HG02943 (cell line): ENCODE results near the gene TIMP2.
"Not testable (repeated sequence)": the region's sequence is repeated elsewhere in the genome, so short reads cannot be mapped to it uniquely, and the experiment has no call there.

ENCODE experiments used
- ATAC-seq: cut with Tn5 transposase; IDR thresholded peaks from one replicate; pipeline ENCODE4 v1.9.1; 2021; ENCODE audit warnings: mild to moderate bottlenecking, low read depth, moderate library complexity; ENCODE audit not compliant: unreplicated experiment

Gene TIMP2

DNA sequence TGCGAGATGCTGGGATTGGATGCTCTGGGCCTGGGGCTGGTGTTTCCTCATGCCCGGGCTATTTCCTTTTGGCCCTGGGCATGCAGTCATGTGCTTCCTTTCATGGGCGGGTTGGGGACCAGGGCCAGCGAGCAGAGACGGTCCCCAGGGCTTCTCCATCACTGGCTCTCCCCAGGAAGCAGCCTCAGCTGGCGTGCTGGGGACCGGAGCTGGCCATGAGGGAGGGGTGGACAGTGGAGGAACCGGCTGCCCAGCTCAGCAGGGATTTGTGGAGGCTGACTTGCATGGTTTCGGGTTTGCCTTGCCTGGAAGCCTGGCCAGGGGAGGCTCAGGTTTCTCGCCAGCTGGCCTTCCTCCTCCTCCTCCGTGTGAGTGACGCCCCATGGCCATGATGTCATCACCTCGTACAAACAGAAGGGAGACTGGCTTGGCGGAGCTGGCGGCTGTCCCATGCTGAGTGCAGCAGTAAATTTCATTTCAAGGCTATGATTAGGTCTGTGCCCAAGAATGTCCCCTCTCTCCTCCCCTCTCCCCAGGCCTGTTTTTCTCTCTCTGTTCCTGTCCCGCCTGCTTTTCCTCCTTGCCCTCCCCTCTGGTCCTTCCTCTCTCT lies 8.9 kb upstream of the TIMP2 start:
- ATAC-seq = no peak

DNA sequence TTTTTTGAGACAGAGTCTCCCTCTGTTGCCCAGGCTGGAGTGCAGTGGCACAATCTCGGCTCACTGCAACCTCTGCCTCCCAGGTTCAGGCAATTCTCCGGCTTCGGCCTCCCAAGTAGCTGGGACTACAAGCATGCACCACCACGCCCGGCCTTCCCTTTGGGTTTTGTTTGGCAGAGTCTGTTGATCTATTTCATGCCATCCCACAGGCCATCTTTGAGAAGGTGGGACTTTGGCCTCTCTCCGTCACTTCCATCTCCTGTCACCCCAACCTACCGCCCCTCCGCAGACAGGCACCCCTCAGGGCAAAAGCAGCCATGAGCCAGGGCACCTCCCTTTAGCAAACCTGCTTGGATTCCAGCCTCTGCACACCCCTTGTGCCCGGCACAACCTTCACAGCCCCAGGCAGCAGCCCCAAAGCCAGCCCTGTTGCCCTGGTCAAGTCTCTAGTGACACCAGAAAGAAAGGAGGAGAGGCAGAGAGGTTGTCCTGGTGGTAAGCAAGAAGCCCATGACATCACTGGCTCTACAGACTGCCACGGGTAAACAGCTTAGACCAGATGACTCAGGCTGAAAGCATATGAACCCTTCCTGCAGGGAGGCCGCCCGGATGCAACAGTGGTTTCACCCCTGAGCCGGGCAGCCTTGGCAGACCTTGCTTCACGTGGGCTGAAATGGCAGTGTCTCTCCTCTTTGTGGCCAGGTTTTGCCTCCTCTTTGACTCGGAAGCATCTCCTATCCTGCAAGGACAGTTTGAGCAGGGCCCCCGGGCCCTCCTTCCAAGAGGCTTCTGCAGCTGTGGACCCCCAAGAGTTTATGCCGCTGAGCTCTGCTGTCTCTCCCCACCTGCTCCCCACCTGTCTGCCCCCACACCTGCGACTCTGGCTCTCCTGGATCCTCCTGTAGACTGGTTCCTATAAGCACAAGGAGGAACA lies 8.1 kb upstream of the TIMP2 start:
- ATAC-seq = no peak

DNA sequence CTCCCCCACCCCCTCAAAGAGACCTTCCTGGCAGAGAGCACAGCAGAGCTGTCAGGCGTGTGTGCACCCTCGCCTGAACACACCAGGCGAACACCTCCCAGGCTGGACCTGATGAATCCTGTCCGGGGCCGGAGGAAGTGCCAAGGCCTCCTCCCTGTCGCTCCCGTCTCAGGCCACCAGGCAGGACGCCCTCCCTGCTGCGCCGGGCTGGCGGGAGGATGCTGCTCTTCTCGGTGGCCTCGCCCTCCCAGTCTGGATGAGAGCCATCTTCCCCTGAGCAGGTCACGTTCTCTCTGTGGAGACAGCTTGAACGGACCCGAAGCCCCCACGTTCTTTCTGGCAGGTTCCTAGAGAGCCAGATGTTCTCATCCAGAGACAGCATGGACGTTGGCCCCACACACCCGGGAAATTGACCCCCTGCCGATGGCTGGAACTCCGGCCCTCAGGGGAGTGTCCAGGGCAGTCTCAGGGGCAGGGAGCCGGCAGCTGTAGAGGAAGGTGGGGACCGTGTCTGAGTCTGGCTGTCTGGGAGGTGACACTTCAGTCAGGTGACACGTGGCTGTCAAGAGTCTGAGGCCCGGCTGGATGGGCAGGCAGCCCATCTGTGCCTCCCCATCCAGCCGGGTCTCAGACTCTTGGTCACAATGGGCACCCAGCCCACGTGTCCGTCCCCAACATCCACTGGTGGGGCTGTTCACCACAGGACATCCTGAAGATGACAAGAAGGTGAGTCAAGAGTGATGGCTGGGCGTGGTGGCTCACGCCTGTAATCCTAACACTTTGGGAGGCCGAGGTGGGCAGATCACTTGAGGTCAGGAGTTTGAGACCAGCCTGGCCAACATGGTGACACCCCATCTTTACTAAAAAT lies 5.0 kb upstream of the TIMP2 start:
- ATAC-seq = no peak

DNA sequence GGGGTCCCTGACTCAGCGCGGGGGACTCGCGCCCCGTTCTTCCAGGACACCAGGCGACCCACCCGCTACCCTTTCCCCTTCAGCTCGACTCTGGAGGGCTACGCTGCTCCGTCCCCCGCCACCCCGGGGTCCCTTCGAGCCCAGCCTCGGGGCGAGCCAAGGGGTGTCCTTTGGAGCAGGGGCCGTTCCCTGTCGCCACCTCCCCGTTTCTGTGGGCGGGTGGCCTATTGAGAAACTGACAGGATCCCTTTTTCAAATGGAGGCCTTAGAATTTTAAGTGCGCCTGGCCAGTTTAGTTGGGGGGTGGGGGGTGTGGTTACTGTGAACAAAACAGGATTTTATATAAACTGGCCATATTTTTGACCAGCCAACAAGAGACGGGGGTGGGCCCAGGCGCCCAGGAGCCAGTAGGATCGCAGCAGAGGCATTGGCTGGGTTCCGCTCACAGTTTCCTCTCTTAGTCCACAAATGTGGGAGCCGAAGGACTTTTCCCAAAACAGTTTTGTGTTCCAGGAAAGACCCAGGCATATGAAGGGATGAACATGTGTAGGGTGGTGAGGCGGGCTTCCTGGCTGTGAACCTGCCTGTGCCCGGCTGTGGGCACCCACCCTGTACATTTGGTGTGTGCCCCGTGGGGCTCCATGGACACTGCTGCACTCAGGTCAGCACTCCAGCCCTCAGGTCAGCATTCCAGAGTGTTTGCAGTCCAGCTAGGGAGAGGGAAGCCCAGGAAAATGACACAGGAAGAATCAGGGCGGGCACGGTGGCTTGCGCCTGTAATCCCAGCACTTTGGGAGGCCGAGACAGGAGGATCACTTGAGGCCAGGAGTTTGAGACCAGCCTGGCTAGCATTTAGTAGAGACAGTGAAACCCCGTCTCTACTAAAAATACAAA lies 722 bp upstream of the TIMP2 start:
- no peak for ATAC-seq

DNA sequence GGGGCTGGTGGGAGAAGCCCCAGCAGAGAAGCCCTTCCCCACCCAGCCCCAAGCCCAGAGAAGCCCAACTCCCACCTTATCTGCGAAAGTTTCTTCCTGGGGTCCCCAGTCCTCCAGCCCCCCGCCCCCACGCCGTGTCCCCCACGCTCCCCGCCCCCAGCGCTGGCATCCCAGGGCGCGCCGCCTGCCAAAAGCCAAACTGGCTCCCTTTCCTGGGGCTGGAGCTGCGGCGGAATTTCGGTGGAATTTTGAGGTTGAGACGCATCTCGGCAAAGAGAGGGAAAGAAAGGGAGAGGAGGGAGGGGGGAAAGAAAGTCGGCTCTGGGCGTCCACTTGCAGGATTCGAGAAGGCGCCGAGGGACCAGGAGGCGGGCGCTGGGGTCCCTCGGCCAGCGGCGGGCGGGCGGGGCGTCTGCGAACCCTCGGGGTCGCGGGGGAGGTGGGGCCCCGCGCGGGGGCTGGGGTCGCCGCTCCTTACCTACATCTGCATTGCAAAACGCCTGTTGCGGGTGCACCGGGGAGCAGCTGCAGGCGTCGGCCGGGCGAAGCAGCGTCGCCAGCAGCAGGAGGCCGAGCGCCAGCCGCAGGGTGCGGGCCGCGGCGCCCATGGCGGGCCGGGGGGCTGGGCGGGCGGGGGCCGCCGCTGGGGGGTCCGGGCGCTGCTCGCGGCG lies 571 bp downstream of the TIMP2 start:
- ATAC-seq = no peak

DNA sequence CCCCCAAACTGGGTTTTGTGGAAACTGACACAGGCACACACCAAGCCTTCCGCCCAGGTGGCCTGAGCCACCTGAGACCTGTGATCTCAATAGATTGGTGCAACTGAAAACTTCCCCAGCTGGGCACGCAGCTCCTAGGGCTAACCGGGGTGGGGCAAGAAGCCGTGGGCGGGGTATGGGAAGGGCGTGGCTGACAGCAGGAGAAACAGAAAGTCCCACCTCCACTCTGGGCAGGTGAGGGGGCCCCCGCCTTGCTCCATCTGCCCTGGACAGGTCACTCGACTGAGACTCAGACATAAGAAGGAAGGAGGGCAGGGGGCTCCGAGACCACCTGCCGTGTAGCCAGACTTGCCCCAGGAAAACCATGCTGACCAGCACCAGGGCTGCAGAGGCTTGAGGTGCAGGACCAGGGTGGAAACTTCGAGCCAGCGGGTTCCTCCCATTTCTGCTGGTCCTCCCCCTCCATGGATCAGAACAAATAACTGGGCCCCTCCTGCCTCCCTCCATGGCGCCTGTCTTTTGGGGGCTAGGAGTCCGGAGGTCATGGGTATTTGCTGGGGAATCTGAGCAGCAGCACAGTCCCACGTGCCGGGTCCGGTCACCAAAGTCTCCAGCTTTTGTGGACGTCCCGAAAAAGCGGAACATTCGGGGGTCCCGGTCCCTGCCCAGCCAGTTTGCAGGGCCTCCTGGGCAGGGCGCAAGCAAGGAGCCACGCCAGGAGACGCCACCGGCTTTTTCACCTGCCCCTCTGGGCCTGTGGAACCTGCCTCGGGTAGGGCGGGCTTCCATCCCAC lies 1.3 kb downstream of the TIMP2 start:
- no peak for ATAC-seq

DNA sequence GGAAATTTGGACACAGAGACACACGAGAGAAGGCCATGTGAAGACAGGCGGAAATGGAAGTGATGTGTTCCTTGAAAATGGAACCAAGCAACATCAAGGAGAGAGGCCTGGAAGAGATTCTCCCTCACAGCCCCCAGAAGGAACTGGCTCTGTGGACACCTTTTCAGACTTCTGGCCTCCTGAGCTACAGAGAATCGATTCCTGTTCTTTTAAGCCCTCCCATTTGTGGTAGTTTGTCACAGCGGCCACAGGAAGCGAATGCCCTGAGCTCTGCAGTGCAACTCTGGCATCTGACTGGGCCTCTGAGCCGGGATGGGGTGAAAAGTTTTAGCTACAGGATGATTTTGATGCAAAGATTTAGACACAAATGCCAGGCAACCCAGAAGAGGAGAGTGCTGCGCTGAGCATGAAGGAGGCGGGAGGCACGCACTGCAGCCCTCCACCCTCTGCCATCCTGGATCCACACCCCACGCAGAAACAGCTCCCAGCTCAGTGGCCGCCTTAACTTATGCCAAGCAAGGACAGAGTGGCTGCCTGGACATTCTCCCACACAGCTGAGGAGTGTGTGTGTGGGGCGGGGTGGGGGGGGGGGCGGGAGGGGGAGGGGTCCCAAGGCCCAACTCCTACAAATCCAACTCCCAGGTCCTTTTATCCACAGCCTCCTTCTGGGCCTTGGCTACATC lies 2.2 kb downstream of the TIMP2 start:
- ATAC-seq = no peak

DNA sequence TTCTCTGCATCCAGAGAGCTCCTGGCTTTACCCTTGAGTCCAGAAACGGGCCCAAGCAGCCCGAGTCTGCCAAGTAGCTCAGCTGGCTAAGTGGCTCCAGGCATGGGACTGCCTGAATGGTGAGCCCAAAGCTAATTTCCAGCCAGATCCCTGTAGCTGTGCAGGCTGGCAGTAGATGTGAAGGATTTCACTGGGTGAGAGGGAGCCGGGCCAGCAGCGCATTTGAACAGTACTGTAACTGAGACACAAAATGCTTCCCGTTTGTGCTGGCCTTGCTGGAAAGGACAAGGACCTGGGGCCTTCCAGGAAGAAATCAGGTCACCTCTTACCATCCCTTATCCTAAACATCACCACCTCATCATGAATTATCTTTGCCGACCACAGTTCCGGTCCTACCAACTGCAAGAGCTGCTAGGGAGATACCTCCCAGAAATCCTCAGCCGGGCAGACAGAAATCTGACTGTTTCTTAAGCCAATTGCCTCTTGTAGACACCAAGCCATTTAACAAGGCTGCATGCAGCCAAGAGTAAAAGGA lies 3.7 kb downstream of the TIMP2 start:
- ATAC-seq = no peak

DNA sequence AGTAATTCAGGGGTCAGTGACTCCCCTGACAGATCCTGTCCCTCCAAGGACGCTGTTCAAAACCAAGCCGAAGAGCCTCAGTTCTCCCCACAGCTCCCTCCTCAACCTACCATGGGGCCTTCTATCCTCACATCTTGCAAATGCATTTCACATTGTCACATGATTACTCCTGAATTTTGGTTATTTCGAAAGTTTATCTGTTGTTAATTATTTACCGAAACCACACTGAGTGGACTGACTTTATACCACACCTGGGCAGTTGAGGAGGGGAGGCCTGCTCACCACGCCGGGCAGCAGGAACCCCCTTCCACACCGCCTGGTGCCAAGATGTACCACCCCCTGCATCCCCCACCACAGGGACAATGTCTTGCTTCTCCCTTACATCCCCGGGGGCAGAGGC lies 4.7 kb downstream of the TIMP2 start:
- ATAC-seq = no peak

DNA sequence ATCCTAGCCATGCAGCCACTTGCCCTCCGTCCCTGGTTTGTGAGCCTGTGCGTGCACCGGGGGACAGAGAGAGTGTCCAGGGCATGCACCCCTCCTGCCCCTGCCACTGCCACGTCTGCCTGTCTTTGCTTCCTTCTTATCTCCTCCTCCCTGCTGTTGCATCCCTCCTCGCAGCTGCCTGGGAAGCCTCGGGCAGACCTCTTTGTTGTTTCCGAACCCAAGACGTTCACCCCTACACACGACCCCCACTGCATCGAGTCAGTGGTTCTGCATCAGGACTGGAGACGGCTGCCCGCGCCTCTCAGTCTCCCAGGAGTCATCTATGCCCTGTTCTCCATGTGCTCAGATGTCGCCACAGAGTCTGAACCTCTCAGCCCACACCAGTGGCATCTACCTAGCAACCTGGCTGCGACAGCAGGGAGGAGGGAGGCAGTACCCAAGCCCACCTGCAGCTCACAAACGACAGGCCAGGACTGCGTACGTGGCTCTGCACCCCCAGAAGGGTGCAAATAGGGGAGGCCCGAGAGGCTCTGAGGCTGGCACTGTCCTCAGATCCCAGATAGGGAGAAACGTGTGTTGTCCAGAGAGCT lies 5.2 kb downstream of the TIMP2 start:
- no peak for ATAC-seq

DNA sequence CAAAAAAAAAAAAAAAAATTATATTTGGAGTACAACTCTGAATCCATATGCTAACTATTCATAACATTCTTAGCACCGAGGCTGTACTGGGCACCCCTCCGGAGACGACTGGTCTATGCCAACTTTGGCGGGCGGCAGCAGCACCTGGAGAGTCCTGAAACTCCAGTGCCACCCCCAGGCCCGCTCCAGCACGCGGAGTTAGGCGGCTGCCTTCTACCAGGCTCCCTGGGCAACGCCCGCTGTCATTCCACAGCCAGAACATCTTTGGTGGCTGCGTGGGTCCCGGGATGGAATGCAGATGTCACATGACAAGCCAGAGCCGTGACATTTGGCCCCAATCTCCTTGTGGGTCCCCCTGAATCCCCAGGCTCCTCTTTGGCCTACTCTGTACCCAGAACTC lies 6.2 kb downstream of the TIMP2 start:
- ATAC-seq = no peak

DNA sequence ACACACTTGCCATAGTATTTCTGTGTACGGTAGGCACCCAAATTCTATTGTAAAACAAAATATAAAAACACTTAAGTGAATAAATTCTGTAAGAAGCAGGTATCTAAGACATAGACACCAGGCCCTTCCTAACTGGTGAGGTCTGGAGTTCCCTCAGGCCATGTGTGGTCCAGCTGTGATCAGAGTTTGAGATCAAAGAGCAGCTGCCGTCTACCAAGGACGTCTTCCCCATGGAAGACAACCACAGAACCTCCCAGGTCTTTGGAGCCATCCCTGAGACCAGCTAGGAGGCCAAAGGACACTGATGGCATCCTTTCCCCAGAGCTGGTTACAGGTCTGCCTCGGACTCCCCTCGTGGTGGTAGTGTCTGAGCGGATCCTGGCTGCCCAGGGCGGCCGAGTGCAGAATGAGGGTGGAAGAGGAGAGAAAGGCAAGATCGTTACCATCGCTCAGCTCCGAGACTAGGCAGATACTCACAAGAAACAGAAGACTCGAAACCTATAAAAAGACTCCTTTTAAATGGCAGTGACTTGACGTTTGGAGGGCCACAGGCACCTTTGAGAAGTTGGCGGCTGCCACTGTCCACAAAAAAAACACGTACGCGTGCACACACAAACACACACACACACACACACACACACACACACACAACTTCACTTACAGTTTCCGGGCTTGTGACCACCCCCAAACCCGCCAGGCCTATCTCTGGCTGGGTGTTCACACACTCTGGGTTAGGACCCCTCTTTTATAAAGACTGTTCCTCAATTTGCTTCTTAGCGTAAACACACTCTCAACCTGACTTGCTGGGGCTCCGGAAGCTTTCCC lies 7.5 kb downstream of the TIMP2 start:
- no peak for ATAC-seq

DNA sequence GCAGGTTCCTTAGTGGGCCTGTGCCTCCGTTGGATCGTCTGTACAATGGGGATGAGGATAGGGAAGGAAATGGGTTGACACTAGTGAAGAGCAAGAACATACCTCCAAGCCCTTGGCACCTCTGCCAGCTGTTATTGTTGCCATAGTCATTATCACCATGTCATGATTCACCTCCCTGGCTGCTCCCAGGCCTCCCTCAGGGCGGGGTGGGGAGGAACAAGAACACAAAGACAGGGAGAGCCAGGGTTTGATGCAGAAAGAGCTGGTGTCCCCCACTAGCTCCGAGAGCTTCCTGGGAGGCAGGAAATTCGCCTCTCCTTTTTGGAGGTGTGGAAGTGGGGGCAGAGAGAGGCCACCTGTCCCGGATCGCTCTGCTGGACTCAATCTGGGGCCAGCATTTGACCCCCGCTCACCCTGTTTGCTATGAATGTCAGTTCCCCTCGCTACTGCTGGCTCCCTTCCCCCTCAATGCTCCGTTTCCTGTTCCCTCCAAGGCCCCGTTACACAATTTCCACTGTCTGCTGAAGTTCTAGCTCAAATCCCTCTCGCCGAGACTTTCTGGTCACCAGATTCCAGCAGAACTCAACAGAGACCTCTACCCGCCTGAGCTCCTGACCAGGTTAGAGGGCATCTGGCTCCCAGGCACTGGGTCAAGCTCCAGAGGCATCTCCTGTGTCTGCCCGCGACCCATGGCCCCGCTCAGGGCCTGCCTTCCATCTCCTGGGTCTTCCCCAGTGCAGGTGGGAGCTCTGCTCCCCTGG lies 9.1 kb downstream of the TIMP2 start:
- no peak for ATAC-seq

DNA sequence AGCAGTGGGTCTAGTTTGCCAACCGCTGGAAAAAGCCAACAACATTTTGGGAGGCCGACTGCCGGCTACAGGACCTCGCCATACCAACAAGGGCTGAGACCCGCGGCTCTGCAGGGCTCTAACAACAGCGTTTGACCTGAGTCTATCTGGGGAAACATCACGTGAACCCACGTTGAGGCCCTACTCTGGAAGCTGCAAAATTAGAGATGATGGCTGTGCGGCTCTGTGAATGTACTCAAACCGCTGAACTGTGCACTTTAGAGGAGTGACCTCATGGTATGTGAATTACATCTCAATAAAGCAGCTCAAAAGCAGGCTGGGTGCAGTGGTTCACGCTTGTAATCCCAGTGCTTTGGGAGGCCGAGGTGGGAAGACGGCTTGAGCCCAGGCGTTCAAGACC lies 12.1 kb downstream of the TIMP2 start:
- no peak for ATAC-seq

DNA sequence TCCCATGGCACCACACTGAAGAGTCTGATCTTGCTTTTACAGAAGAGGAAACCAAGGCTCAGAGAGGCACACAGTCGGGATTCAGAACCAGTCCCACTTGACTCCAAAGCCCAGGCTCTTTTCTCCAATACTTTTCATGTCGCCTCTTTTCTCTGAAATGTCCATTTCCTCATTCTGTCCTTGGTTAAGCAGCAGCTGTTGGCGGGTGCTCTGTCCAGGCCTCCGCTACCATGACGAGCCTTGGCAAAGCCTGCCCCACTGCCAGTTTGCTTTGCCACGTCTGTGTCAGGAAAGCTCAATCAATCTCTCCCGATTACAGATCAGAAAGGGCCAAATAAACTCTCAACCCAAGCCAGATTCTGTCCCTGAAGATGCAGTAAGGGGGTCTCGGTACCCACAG lies 13.1 kb downstream of the TIMP2 start:
- ATAC-seq = no peak

DNA sequence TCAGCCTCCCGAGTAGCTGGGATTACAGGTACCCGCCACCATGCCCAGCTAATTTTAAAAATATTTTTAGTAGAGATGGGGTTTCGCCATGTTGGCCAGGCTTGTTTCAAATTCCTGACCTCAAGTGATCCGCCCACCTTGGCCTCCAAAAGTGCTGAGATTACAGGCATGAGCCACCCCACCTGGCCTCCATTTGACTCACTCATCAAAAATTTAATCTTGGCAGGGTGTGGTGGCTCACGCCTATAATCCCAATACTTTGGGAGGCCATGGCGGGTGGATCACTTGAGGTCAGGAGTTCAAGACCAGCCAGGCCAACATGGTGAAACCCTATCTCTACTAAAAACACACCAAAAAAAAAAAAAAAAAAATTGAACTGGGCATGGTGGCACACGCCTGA lies 13.6 kb downstream of the TIMP2 start:
- ATAC-seq = not testable (repeated sequence)
